NOMO-1 (cell line): ENCODE results near the gene POU2AF2.
"Not testable (repeated sequence)": the region's sequence is repeated elsewhere in the genome, so short reads cannot be mapped to it uniquely, and the experiment has no call there.

ENCODE experiments used
- DNase-seq, 2 experiments: peaks; one replicate each; lab custom pipeline; 2025; ENCODE audit not compliant: unreplicated experiment in 2 of 2; lab: John Stamatoyannopoulos, UW

Gene POU2AF2

GRCh38 chr11:111245425-111245824 lies at the start of gene POU2AF2:
POU2AF2 (plus strand) TSS chr11:111245725; CDS start chr11:111245854, 129 bp downstream.
- no peak for DNase-seq

- no peak for DNase-seq
Measured at GRCh38 chr11:111200010-111200534, 45.5 kb upstream of the POU2AF2 start.

- no peak for DNase-seq
Measured at GRCh38 chr11:111204211-111204610, 41.3 kb upstream of the POU2AF2 start.

GRCh38 chr11:111205632-111206385 lies 39.7 kb upstream of the POU2AF2 start:
- no peak for DNase-seq

GRCh38 chr11:111206472-111206871 lies 39.1 kb upstream of the POU2AF2 start:
- DNase-seq, result no peak

- no peak for DNase-seq
Measured at GRCh38 chr11:111207213-111207612, 38.3 kb upstream of the POU2AF2 start.

GRCh38 chr11:111209543-111210355 lies 35.8 kb upstream of the POU2AF2 start:
- DNase-seq, result no peak

GRCh38 chr11:111213256-111213655 lies 32.3 kb upstream of the POU2AF2 start:
- DNase-seq, result no peak

GRCh38 chr11:111220721-111221120 lies 24.8 kb upstream of the POU2AF2 start:
- no peak for DNase-seq

- no peak for DNase-seq
Measured at GRCh38 chr11:111221208-111221607, 24.3 kb upstream of the POU2AF2 start.

GRCh38 chr11:111221936-111222335 lies 23.6 kb upstream of the POU2AF2 start:
- not testable (repeated sequence) for DNase-seq

- DNase-seq, result not testable (repeated sequence)
Measured at GRCh38 chr11:111222821-111223455, 22.6 kb upstream of the POU2AF2 start.

GRCh38 chr11:111225881-111226280 lies 19.6 kb upstream of the POU2AF2 start:
- no peak for DNase-seq

- no peak for DNase-seq
Measured at GRCh38 chr11:111229604-111230003, 15.9 kb upstream of the POU2AF2 start.

- no peak for DNase-seq
Measured at GRCh38 chr11:111230122-111230465, 15.4 kb upstream of the POU2AF2 start.

GRCh38 chr11:111231836-111232235 lies 13.7 kb upstream of the POU2AF2 start:
- no peak for DNase-seq

- no peak for DNase-seq
Measured at GRCh38 chr11:111236383-111236782, 9.1 kb upstream of the POU2AF2 start.

GRCh38 chr11:111237926-111238325 lies 7.6 kb upstream of the POU2AF2 start:
- no peak for DNase-seq

GRCh38 chr11:111246956-111247355 lies 1.4 kb downstream of the POU2AF2 start:
- DNase-seq, result no peak

GRCh38 chr11:111250936-111251335 lies 5.4 kb downstream of the POU2AF2 start:
- DNase-seq, result no peak

- no peak for DNase-seq
Measured at GRCh38 chr11:111253131-111253530, 7.6 kb downstream of the POU2AF2 start.
